ENCODE data around the gene NIFK.
"Not testable (repeated sequence)": the region's sequence is repeated elsewhere in the genome, so short reads cannot be mapped to it uniquely, and the experiment has no call there.

The NIFK gene

DNA sequence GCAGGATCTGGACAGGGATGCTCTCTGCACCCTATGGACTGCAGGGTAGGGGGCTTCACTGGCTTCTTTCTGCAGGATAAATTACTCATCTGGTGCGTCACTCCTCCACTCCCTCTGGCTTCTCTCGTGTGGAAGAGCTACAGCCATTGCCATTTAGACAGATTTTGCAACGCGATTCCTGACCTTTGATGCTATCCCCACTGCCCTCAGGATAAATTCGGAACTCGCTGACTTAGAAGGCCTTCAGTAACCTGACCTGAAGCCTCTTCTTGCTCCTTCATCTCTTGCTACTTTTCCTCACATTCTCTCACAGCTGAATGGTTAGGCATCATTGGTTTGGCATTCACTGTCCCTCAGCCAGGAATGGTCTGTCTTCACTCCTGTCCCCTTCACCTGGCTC lies 5.3 kb downstream of the NIFK start:
- no peak for DNase-seq

DNA sequence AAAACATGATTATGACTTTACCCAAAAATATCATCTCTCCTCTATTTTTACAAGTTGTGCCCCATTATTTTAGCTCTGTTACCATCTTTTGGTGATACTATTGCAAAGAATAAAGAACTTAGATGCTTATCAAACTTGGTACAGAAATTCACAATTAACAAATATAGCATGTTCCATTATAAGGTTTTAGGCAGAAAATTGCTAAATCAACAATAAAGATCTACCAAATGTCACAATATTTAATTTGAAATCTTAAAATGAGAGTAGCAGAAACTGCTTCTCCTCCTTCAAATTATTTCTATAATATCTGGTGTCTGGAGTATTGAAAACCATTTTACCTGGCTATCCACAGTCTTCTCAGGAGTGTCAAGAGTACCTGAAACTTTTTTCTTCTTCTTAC lies 8.7 kb downstream of the NIFK start:
- no peak for DNase-seq

GRCh38 chr2:121727332-121727731 lies 9.3 kb downstream of the NIFK start:
- DNase-seq: no peak

- DNase-seq: no peak
Measured at GRCh38 chr2:121723316-121723715, 13.4 kb downstream of the NIFK start.

DNA sequence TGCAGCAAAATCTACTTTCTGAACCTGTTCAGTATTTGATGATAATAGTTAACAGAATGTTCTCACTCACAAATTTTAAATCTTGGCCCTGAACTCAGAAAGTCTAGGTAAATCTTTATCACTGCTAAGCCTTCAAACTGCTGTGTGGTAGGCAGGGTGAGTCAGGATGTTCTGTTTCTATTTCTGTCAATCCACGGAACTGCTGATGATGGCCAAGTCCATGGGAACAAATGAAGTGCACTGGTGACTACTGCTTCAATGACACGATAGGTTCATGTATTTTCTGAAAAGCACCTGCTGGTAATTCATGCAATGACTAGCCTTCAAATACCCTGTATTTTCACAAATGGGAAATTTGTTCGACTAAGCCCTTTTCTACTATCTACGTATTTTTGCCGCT lies 14.2 kb downstream of the NIFK start:
- DNase-seq: peak; percentile 73

GRCh38 chr2:121721926-121722325 lies 14.7 kb downstream of the NIFK start:
- DNase-seq: peak; percentile 47

DNA sequence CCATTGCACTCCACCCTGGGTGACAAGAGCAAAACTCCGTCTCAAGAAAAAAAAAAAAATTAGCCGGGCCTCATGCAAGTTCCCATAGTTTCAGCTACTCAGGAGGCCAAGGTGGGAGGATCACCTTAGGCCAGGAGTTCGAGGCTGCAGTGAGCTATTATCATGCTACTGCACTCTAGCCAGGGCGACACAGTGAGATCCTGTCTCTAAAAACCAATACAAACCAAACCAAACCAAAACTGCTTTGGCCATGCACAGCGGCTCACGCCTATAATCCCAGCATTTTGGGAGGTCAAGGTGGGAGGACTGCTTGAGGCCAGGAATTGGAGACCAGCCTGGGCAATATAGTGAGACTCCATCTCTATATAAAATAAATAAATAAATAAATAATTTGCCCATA lies 19.1 kb downstream of the NIFK start:
- no peak for DNase-seq

DNA sequence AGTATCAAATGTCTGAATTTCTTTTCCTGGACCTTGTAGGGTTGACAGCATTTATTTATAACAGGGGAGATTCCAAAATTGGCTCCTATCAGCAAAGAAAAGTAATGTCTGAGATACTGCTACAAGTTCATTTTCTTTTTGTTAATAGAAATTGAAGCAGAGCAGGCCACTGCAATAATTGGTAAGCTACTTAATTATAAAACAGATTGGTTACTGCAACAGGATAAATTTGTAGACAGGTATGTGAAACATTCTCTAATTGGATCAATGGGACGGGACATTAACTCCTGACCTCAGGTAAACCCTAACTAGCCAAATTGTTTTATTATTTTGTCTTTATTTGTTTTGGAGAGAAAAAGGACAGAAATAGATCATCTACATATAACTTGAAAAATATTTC lies 20.5 kb downstream of the NIFK start:
- no peak for DNase-seq

DNA sequence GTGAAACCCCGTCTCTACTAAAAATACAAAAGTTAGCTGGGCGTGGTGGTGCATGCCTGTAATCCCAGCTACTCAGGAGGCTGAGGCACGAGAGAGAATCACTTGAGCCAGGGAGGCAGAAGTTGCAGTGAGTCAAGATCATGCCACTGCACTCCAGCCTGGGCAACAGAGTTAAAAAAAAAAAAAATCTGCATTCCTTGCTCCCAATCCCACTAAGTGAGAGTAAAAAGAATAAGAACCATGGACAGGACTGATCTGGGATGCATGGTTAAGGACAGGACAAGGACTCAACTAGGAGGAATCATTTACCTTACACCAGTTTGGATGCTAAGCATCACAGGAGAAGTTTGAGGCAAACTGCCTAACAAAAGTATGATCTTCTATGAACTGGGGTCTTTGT lies 25.2 kb downstream of the NIFK start:
- DNase-seq: not testable (repeated sequence)

- DNase-seq: no peak
Measured at GRCh38 chr2:121710470-121711170, 26.1 kb downstream of the NIFK start.

- DNase-seq: no peak
Measured at GRCh38 chr2:121709776-121710469, 26.8 kb downstream of the NIFK start.

DNA sequence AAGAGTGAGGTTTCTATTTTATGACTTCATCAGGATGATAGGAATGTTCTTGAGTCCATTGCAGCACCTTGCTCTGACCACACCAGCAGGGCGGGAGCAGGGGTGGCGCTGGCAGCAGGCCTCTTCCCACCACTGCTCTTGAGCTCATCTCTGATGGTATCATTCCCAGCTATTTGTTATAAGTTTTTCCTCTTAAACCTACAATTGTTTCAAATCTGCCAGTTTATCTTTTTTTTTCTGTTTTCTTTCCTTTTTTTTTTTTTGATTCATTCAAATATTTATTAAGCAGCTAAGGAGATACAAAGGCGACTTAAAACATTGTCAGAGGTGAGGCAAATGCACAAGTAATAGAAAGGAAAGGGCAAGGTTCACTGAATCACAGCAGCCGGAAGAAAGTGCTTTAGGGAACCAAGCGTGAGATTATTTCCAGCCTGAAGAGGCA lies 28.7 kb downstream of the NIFK start:
- no peak for DNase-seq

- DNase-seq: no peak
Measured at GRCh38 chr2:121707344-121707919, 29.2 kb downstream of the NIFK start.

DNA sequence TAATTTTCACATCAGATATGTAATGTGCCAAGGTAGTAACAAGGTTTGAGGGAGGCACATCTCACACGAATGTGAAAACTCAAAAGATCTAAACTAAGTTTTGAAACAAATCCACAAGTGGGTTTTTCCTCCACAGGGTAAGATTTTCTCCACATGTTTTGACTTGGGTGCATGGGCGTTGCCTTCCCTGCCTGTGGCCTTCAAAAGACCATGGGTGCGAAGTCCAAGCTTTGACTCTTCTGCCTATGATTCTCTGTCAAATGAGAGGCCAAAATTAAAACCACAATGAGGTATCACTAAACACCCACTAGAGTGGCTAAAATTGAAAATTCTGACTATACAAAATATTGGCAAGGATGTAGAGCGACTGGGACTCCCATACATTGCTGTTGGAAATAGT lies 30.7 kb downstream of the NIFK start:
- DNase-seq: no peak

GRCh38 chr2:121705390-121705789 lies 31.3 kb downstream of the NIFK start:
- no peak for DNase-seq

DNA sequence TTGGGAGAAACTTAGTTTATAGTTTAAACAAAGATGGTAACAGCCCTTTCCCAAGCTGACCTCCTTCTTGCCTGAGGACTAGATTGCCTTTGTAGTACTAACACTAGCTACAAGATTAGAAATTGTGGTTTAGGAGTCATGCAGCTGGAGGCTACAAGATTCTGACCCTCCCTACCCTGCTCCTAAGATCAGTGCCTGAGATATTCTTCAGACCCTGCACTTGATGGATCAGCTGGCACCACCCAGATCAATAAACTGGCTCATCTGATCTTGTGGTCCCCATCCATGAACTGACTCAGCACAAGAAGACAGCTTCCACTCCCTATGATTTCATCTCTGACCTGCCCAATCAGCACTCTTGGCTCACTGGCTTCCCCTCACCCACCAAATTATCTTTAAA lies 34.9 kb downstream of the NIFK start:
- DNase-seq: not testable (repeated sequence)

DNA sequence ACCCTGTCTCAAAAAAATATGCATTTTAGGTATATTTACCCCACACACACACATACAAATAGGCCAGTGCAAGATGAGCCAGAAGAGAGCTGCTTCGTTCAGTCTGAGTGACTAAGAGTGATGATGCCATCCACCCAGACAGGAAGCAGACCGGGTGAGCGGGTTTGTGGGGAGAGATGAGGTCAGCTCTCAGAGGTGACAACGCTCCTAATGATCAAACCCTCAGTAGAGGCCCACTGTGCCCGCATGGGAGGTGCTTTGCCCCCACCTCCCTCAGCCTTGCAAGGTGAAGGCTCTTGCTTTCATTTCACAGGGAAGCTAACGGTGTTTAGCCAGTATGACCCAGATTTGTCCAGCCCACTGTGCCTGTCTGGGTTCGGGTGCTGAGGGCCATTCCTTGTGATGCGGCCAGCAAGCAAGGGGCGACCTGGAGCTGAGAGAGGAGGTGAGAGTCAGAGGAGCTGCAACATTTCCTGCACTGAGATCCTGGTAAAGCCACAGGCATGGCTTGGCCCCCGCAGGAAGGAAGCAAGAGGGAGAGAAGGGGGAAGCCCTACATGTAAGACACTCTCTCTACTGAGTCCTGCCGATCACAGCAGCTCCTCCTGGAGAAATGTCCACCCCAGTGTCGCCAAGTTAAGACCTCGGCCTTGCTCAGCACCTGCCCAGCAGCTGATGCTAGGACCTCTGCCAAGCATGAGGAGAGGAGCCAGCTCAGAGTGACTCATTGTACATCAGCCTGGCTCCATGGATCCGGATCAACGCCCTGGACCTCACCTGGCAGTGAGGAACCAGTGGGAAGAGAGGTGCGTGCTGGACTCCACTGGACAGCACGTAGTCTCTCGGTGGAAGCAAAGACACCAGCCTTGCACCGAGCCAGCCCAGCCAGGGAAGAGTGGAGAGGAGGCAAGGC lies 37.0 kb downstream of the NIFK start:
- DNase-seq: peak; percentile 93

- peak; percentile 19 for DNase-seq
Measured at GRCh38 chr2:121698318-121698930, 38.3 kb downstream of the NIFK start.

GRCh38 chr2:121697108-121697631 lies 39.5 kb downstream of the NIFK start:
- no peak for DNase-seq

GRCh38 chr2:121696410-121696930 lies 40.2 kb downstream of the NIFK start:
- no peak for DNase-seq

- no peak for DNase-seq
Measured at GRCh38 chr2:121695171-121695451, 41.6 kb downstream of the NIFK start.

GRCh38 chr2:121694398-121695170 lies 42.1 kb downstream of the NIFK start:
- no peak for DNase-seq
